K562 (cell line): ENCODE results near the gene EXOC4. TPM values are rescaled to one million over a fixed set of nuclear protein-coding genes. Genes with fewer than 3 reads are reported as not detected.

Experiments used
- ATAC-seq: fragments of 200-7000 bp; cut with Tn5 transposase; 3 replicates; pipeline ENCODE4 v1.9.1; 2020; ENCODE audit warnings: moderate library complexity
- BruUV-seq: library from RNA; stranded (reverse); fragments of 400-500 nt; replicated peaks from 2 replicates; lab custom pipeline; 2021; lab: Mats Ljungman, UMichigan
- CTCF ChIA-PET: fragments of 300-600 bp; formaldehyde crosslinking; extraction: SDS; loops from one replicate; lab custom pipeline; 2021; ENCODE audit warnings: low intra/inter-chr PET ratio; lab: Yijun Ruan, JAX
- POLR2A ChIA-PET: fragments of 300-600, 350-650 bp; sonication (Branson Sonifier 250); formaldehyde crosslinking; extraction: SDS; loops from one replicate; lab custom pipeline; 2021; ENCODE audit warnings: antibody characterized with exemption, inconsistent platforms; lab: Yijun Ruan, JAX
- DNase-seq, 4 experiments: peaks; one replicate each; pipeline versions ENCODE4 v3.0.0 to v3.0.0-alpha.2; 2011 to 2018; ENCODE audit warnings: low spot score in 3 of 4, mixed read lengths in 3 of 4; ENCODE audit errors: extremely low read depth in 1 of 4
- FAIRE-seq: peaks from 2 replicates; lab custom pipeline; 2011; peaks lifted over from hg19 to GRCh38; lab: Jason Lieb, UNC
- H2AFZ ChIP-seq: 2 replicates; pipeline ENCODE4 v1.6.0; 2011; ENCODE audit warnings: low read depth, low read length, control low read depth, inconsistent platforms
- H3K27ac ChIP-seq: fragments of 200-600 bp; 3 replicates; pipeline ENCODE4 v1.8.0; 2011; ENCODE audit warnings: low read depth, mild to moderate bottlenecking, control low read depth, inconsistent platforms, low read length, moderate library complexity, mixed read lengths; ENCODE audit errors: extremely low read depth
- H3K27me3 ChIP-seq, 2 experiments: fragments of 300-600 bp in 1 of 2; 2 replicates in 1 of 2; 3 replicates in 1 of 2; pipeline versions ENCODE4 v1.6.0 to v1.8.0; 2011; ENCODE audit warnings: inconsistent platforms in 2 of 2, low read length in 2 of 2, mild to moderate bottlenecking in 1 of 2, mixed read lengths in 1 of 2, moderate library complexity in 1 of 2; ENCODE audit not compliant: control insufficient read depth in 2 of 2, insufficient read depth in 2 of 2
- H3K36me3 ChIP-seq: fragments of 300-600 bp; 3 replicates; pipeline ENCODE4 v1.8.0; 2011; ENCODE audit warnings: mild to moderate bottlenecking, low read length, inconsistent platforms; ENCODE audit not compliant: control insufficient read depth, insufficient read depth
- H3K4me1 ChIP-seq, 2 experiments: fragments of 200-600 bp in 1 of 2; replicated peaks in 1 of 2; 2 replicates in 1 of 2; 3 replicates in 1 of 2; pipeline versions ENCODE4 v1.5.1 to v1.8.0; 2011; ENCODE audit warnings: inconsistent platforms in 2 of 2, low read length in 2 of 2, mild to moderate bottlenecking in 1 of 2, mixed read lengths in 1 of 2, moderate library complexity in 1 of 2; ENCODE audit not compliant: control insufficient read depth in 2 of 2, insufficient read depth in 2 of 2
- H3K4me2 ChIP-seq: 2 replicates; pipeline ENCODE4 v1.6.1; 2011; ENCODE audit warnings: low read length, control low read depth, inconsistent platforms, mixed read lengths; ENCODE audit not compliant: insufficient read depth
- H3K4me3 ChIP-seq: fragments of 200-600 bp; sonication (generic), shearing (Covaris generic); 2 replicates; pipeline ENCODE4 v1.5.1; 2016; ENCODE audit warnings: control low read depth, inconsistent platforms
- H3K79me2 ChIP-seq: fragments of 200-600 bp; 3 replicates; pipeline ENCODE4 v1.8.0; 2011; ENCODE audit warnings: low read length, inconsistent platforms; ENCODE audit not compliant: control insufficient read depth, insufficient read depth
- H3K9ac ChIP-seq, 2 experiments: 2 replicates each; pipeline versions ENCODE4 v1.6.0 to v1.6.1; 2011; ENCODE audit warnings: low read depth in 2 of 2, low read length in 2 of 2, control low read depth in 1 of 2, inconsistent platforms in 1 of 2, mild to moderate bottlenecking in 1 of 2, mixed read lengths in 1 of 2; ENCODE audit not compliant: insufficient read depth in 1 of 2
- H3K9me1 ChIP-seq: one replicate; pipeline ENCODE4 v1.6.0; 2011; ENCODE audit warnings: inconsistent platforms, mild to moderate bottlenecking, low read length, moderate library complexity; ENCODE audit not compliant: control insufficient read depth, insufficient read depth
- H3K9me3 ChIP-seq: replicated peaks from 2 replicates; pipeline ENCODE4 v1.5.1; 2011; ENCODE audit warnings: low read depth, low read length, inconsistent platforms; ENCODE audit not compliant: control insufficient read depth, insufficient read depth
- H4K20me1 ChIP-seq: replicated peaks from 2 replicates; pipeline ENCODE4 v1.6.1; 2011; ENCODE audit warnings: low read length, inconsistent platforms, mixed read lengths; ENCODE audit not compliant: control insufficient read depth, insufficient read depth
- CHAMP1 ChIP-seq: fragments of 450-650 bp; IDR thresholded peaks from 2 replicates; pipeline ENCODE4 v1.6.1; 2016; ENCODE audit warnings: mild to moderate bottlenecking
- EZH2 ChIP-seq: IDR thresholded peaks from 2 replicates; pipeline ENCODE4 v1.6.1; 2012; ENCODE audit warnings: low read depth, mild to moderate bottlenecking, inconsistent platforms, low read length, borderline replicate concordance
- NFYB ChIP-seq: IDR thresholded peaks from 2 replicates; pipeline ENCODE4 v1.6.1; 2011; ENCODE audit warnings: mild to moderate bottlenecking, moderate library complexity; ENCODE audit not compliant: insufficient read length; ENCODE audit errors: extremely low read depth
- SP1 ChIP-seq: sonication (generic); formaldehyde crosslinking; IDR thresholded peaks from 2 replicates; pipeline ENCODE4 v1.8.1; 2022; ENCODE audit warnings: mild to moderate bottlenecking, missing genetic modification reagents
- ZBTB40 ChIP-seq, 2 experiments: fragments of 450-650 bp in 1 of 2; sonication (generic) in 1 of 2; formaldehyde crosslinking in 1 of 2; IDR thresholded peaks; 2 replicates each; pipeline versions ENCODE4 v1.7.1 to v1.9.0; 2016 to 2022; ENCODE audit warnings: inconsistent platforms in 1 of 2, mild to moderate bottlenecking in 1 of 2, missing genetic modification reagents in 1 of 2
- ZKSCAN8 ChIP-seq: fragments of 200-800 bp; sonication (Bioruptor generic); IDR thresholded peaks from 2 replicates; pipeline ENCODE4 v1.6.1; 2016; ENCODE audit warnings: missing genetic modification characterization, missing compliant biosample characterization
- ZNF232 ChIP-seq: sonication (generic); formaldehyde crosslinking; IDR thresholded peaks from 2 replicates; pipeline ENCODE4 v1.8.0; 2022; ENCODE audit warnings: mild to moderate bottlenecking, missing genetic modification reagents
- ZNF3 ChIP-seq: fragments of 250-450 bp; sonication (Bioruptor Pico); IDR thresholded peaks from 2 replicates; pipeline ENCODE4 v1.5.0; 2021; ENCODE audit warnings: mild to moderate bottlenecking, moderate library complexity
- ZNF398 ChIP-seq: fragments of 250-450 bp; sonication (Bioruptor Pico); IDR thresholded peaks from 2 replicates; pipeline ENCODE4 v1.8.0; 2021; ENCODE audit warnings: moderate library complexity, mild to moderate bottlenecking, inconsistent platforms
- WGBS: fragments of 100-300 bp; shearing (Covaris generic); methylation state at CpG from one replicate; pipeline ENCODE4 v1.1.6; 2016; ENCODE audit warnings: low coverage, mixed read lengths; ENCODE audit not compliant: insufficient coverage; ENCODE audit errors: missing lambda C conversion rate; 5-methylcytosine and 5-hydroxymethylcytosine counted together
- in situ Hi-C: fragments of 300-500 bp; cut with MboI; formaldehyde crosslinking; loops from 4 replicates; pipeline ENCODE4 v1.15.0; 2018; ENCODE audit warnings: inconsistent platforms, mixed read lengths
- intact Hi-C: fragments of 100-400 bp; cut with micrococcal nuclease; formaldehyde crosslinking; loops from 2 replicates; pipeline ENCODE4 v1.14.2; 2022
- polyA plus RNA-seq, 8 experiments: library from polyadenylated mRNA; depleted of rRNA in 4 of 8; stranded (reverse) in 5 of 8; unstranded in 3 of 8; fragments of >200 nt; fragmentation: Nextera tagmentation in 2 of 8; fragmentation: Illumina TruSeq in 1 of 8; extraction: Ambion mirVana in 2 of 8; extraction: Trizol in 1 of 8; gene quantifications; 2 replicates each; pipeline versions ENCODE4 v1.2.1 to v1.2.3, GENCODE V29; 2011 to 2014; ENCODE audit warnings: inconsistent platforms in 1 of 8, missing spikeins in 1 of 8
- total RNA-seq, 7 experiments: library from RNA; depleted of rRNA in 6 of 7; stranded (reverse); fragments of >200 nt in 6 of 7; fragmentation: Illumina TruSeq in 2 of 7; extraction: Trizol in 2 of 7; gene quantifications; 2 replicates each; pipeline versions ENCODE4 v1.2.1 to v1.2.3, GENCODE V29; 2011 to 2021; ENCODE audit warnings: low replicate concordance in 1 of 7

Gene EXOC4
- total and polyA plus RNA-seq, 9 of the 15 experiments (the other 6 are each of a cell fraction or from before 2014, with no cell fraction given), result 18.5 to 73.1 (median 46.6) TPM

GRCh38 chr7:133932591-133932990 is 679.7 kb downstream of the EXOC4 start:
- no TSS peak for BruUV-seq
- no peaks in the 10 kb centered on the region; the same call in 2 of the 3 replicates for H3K36me3 ChIP-seq
- intact Hi-C loops (no loop called here), in situ Hi-C loops (no loop called here)
- POLR2A ChIA-PET, result no interaction called here
- 41% methylated on average over 1 of the region's 1 CpG for WGBS
- FAIRE-seq (no peak), DNase-seq (no peak), ATAC-seq (no peak)
- no peaks in the 10 kb centered on the region for H3K9me1 ChIP-seq
- no peak overlapping the region for H2AFZ ChIP-seq
- no peaks in the 10 kb centered on the region for H3K27me3 ChIP-seq
- H3K9me3 ChIP-seq, result no peaks in the 10 kb centered on the region
- no peaks in the 10 kb centered on the region for H3K4me1 ChIP-seq
- no peak overlapping the region for H3K27ac ChIP-seq
- no peaks in the 10 kb centered on the region for H4K20me1 ChIP-seq
- H3K4me2 ChIP-seq, result no peak overlapping the region
- H3K79me2 ChIP-seq, result no peaks in the 10 kb centered on the region
- no peak overlapping the region for H3K4me3 ChIP-seq
- CTCF ChIA-PET, result no interaction called here
- no peak overlapping the region for H3K9ac ChIP-seq
- TF ChIP-seq EZH2, result no peak
- TF ChIP-seq CHAMP1, result no peak
- TF ChIP-seq ZNF398, result no peak
- no peak for TF ChIP-seq ZNF3 (CRISPR knock-in tag)
- TF ChIP-seq ZNF232 (CRISPR knock-in tag), result no peak
- no peak for TF ChIP-seq NFYB
- no peak for TF ChIP-seq SP1
- TF ChIP-seq ZKSCAN8 (CRISPR knock-in tag), result no peak
- TF ChIP-seq ZBTB40 (IDR thresholded peaks at IDR 0.05), result no peak
- no peak for TF ChIP-seq ZBTB40 (CRISPR knock-in tag; IDR thresholded peaks at IDR 0.05)
